Body of pancreas (tissue), 4 donors: ENCODE data around the gene MIB2.
"Not testable (repeated sequence)": the region's sequence is repeated elsewhere in the genome, so short reads cannot be mapped to it uniquely, and the experiment has no call there.

Experiments used
- POLR2A ChIP-seq, 3 donors: fragments of 450-650 bp; IDR thresholded peaks; one replicate each; pipeline ENCODE4 v1.6.1; 2016; ENCODE audit warnings: antibody characterized with exemption in 3 of 3, mild to moderate bottlenecking in 2 of 3
- TF ChIP-seq, protein P1 (sequence below), 7 experiments: fragments of 450-650 bp in 4 of 7; fragments of 200-600 bp in 3 of 7; sonication (generic) in 3 of 7; IDR thresholded peaks; one replicate each; pipeline ENCODE4 v1.5.1; 2016 to 2019; ENCODE audit warnings: antibody characterized with exemption in 7 of 7

DNA sequence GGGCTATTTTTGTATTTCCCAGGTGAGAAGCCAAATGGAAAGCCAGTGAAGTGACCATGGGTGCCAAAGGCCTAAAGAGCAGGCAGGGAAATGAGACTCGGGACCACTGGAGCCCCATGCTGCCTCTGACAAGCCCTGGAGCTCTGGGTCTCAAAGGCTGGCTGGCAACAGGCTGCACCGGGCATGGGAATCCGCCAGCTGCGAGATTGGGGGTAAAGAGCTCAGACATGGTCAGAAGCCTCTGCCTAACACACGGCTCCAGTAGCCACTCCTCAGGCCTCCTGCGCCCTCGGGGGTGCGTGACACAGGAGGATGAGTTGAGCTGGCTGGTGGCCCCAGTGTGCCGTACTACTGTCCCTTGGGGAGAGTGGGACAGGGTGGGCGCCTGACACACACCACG, 49.0 kb downstream of the MIB2 start:
- TF ChIP-seq, protein P1, sequence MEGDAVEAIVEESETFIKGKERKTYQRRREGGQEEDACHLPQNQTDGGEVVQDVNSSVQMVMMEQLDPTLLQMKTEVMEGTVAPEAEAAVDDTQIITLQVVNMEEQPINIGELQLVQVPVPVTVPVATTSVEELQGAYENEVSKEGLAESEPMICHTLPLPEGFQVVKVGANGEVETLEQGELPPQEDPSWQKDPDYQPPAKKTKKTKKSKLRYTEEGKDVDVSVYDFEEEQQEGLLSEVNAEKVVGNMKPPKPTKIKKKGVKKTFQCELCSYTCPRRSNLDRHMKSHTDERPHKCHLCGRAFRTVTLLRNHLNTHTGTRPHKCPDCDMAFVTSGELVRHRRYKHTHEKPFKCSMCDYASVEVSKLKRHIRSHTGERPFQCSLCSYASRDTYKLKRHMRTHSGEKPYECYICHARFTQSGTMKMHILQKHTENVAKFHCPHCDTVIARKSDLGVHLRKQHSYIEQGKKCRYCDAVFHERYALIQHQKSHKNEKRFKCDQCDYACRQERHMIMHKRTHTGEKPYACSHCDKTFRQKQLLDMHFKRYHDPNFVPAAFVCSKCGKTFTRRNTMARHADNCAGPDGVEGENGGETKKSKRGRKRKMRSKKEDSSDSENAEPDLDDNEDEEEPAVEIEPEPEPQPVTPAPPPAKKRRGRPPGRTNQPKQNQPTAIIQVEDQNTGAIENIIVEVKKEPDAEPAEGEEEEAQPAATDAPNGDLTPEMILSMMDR (IDR thresholded peaks at IDR 0.05), result not testable (repeated sequence)
- not testable (repeated sequence) for TF ChIP-seq POLR2A (IDR thresholded peaks at IDR 0.05)
